RPMI7951 (cell line): ENCODE results near the gene LFNG. TPM values are rescaled to one million over a fixed set of nuclear protein-coding genes. Genes with fewer than 3 reads are reported as not detected.

Source experiments
- DNase-seq: peaks from one replicate; pipeline ENCODE4 v3.0.0-alpha.2; 2012; ENCODE audit warnings: low read depth
- total RNA-seq: library from RNA; depleted of rRNA; stranded (reverse); fragments of >200 nt; shearing (Covaris generic); gene quantifications from 2 replicates; pipeline ENCODE4 v1.2.3, GENCODE V29; 2014

LFNG gene
- total RNA-seq, 1 experiment from 2014 or later: 19.1 TPM

DNA sequence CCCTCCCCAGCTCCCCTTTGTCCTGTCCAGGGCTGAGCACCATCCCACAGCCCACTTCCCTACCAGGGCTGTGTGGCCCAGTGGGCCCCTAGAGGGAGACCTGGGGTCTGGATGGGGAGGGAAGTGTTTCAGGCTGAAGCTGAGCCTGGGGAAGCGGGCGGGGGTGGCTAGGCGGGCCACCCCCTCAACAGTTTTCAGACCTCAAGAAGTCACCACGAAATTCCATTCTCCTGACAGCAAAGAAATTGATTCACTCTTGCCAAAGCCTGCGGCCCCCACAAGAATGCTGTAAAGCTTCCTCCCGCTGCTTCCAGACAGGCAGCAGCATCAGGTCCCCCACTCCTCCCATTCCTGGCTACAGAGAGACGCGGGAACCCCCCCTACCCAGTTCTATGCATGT is 2.5 kb upstream of the LFNG start:
- DNase-seq: peak; percentile 95

DNA sequence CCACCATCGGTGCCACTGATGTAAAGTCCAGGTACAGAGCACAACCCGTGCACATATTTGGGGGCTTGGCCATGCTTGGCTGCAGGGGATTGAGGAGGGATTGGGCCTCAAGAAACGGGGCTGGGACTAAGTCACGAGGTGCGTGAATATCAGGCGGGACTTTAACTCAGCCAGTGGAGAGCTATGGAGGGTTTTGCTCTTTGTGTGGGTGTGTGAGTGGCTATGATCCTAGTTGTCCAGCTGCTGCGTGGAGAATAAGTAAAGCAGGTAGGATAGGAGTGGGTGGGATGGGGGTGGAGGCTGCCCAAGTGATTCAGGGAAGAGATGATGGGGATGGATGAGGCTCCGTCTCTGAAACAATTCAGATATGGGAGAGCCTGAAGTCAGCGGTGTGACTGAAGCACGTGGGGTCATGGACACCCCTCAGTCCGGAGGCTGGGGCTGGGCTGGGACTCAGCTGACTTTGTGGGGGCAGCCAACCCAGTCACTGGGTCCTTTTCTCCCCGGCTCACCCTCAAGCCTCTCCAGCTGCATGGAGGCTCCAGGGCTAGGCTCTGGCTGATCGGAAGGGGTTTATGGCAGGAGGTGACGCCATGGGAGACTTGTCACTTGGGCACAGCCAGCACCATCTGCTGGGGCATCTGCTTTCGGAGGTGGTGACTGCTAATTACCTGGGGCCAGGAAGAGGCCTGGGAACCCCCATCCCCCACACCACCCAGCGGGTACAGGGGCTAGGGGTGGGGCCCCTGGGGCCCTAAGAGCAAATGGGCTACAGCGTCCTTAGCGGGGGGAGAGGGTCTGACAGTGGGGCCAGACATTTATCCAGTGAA is 1.7 kb upstream of the LFNG start:
- no peak for DNase-seq

DNA sequence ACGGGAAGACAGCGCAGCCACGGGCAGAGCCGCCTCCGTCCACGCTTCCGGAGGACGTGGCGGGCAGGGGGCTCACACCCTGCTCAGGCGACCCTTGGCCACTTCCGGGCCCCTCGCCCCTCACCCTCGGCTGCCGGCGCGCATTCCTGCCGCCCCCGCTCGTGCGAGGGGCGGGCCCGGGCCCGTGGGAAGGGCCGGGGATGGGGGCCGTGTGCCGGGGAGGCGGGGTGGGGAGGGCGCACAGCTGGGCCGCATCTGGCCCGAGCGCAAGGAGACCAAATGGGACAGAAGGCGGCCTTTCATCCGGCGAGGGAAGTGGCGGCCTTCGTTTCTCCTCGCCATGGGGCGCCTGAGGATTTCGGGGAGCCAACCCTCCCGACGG is 846 bp upstream of the LFNG start:
- peak; percentile 49 for DNase-seq

DNA sequence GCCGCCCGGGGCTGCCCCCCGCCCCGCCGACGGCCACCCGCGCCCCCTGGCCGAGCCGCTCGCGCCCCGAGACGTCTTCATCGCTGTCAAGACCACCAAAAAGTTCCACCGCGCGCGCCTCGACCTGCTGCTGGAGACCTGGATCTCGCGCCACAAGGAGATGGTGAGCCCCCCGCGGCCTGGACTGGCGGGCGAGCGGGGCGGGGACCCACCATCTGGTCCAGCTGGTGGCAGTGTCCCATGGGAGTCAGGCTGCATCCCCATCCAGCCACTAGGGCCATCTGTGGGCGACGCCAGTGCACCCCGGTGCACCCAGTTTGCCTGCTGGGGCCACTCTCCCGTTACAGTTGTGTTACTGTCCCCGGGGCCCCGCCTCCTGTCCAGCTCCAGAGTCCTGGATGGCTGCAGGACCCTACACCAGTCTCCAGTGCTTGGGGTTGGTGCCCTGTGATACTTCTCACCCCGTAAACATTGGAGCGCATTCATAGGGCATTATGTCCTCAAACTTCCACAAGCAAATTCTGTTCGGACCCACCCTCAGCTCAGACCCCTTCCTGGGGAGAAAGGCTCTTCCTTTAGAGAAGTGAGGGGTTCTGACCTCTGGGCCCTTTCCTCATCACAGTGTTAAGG is 672 bp downstream of the LFNG start:
- peak; percentile 62 for DNase-seq

DNA sequence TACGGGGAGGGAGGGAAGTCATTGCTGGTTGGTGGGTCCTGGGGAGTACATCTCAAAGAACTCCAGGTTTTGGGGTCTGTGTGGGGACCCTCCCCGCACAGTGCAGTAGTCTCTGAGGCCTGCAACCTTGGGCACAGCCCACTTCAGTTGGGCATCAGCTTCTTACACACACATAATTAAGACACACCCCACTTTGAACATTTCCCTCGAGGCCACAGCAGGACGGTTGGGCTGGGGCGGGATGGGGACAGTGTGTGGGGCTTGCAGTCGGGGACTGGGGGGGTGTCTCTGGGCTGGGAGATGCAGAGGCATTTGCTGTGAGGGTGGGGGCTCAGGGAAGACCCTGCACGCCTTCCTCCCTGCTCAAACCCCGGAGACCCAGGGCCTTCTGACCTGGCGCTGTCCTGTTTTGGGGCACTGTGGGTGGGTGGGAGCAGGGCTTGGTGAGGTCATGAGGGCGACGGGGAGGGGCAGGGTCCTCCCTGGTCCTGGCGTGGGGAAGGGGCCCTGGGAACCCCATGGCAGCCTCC is 1.3 kb downstream of the LFNG start:
- peak; percentile 68 for DNase-seq

DNA sequence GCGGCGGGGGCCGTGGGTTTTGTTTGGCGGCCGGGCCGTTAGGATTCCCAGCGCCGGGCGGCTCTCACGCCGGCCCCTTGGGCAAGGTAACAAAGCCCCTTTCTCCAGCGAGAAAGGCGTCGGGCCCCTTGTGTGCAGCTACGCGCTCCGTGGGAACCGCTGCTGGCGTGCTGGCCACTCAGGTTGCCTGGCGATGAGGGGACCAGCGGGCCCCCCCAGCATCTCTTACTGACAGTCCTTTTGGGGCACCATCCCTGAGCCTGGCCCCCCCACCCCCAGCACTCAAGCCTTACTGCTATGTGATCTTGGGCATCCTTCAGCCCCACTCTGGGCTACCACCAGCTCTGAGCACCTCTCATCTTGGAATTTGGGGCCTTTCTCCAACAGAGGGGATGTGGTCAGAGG is 1.8 kb downstream of the LFNG start:
- DNase-seq: no peak

DNA sequence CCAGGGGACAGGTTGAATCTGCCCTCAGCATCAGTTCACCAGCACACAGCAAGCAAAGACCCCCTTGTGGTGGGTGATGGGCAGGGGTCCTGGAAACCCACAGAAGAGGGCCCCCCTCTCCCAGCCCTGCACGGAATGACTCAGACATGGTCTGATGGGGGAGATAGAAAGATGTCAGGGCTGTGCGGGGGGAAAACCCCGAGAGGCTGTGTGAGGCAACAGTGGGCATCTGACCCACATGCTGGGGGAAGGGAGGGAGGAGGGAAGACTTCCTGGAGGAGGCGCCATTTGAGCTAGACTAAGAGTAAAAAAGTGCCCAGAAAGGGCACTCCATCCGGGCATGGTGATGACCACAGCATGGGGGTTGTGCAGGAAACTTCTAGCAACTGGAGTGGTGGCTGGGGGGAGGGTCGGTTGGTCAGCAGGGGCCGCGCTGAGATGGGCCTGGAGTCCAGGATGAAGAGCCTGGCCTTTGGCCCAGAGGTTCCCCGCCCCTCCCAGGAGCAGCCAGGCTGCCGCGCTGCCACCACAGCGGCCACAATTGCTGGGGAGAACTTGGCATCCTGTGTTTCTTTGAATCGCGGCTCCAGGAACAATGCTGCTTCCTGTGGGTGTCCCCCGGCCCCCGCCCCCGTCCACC is 2.5 kb downstream of the LFNG start:
- peak; percentile 87 for DNase-seq

DNA sequence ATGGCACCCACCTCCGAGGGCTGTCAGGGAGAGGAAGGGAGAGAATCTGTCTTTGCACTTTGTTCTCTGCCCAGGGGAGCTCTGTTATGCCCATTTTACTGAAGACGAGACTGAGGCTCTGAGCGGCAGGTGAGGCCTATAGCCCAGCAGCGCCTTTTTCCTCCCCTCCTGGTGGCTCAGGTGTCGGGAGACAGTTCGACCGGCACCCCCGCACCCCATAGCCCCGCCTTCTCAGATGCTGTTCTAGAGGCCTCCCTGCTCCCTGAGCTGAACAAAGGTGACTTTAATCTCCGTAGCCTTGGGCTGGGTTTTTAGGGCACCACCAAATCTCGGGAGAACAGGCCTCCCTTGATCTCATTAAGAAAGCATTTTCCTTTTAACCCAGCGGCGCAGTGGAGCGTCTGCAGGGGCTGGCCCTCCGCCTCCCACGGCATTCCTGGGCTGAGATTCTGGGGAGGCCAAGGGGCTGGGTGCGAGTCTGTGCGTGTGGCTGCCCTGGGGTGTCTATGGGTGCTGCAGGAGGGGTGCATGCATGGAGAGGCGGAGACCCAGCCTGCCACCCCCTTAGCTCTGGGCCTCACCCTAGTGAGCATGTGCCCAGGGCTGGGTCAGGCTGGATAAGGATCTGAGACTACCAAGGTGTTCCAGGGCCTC is 3.3 kb downstream of the LFNG start:
- DNase-seq: peak; percentile 80

DNA sequence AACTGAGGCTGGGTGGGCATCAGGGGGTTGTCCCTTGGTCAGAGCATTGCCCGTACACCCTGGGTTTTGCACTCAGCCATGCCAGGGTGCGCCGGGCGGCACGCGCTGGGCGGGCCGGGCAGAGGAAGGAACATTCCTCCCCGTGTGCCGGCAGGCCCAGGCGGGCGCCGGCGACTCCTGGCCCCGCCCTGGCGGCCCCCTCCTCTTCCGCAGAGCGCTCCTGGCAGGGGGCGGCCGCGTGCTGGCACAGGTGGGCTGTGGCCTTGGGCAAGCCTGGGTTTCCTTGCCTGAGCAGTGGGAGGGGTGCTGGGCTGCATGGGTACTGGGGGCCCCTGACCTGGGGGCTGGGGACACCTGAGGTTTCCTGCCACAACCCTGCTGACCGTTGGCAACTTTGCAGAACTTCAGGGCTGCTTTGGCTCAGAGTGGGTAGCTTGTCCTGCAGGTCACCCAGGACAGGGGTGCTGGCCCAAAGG is 3.9 kb downstream of the LFNG start:
- DNase-seq: no peak

DNA sequence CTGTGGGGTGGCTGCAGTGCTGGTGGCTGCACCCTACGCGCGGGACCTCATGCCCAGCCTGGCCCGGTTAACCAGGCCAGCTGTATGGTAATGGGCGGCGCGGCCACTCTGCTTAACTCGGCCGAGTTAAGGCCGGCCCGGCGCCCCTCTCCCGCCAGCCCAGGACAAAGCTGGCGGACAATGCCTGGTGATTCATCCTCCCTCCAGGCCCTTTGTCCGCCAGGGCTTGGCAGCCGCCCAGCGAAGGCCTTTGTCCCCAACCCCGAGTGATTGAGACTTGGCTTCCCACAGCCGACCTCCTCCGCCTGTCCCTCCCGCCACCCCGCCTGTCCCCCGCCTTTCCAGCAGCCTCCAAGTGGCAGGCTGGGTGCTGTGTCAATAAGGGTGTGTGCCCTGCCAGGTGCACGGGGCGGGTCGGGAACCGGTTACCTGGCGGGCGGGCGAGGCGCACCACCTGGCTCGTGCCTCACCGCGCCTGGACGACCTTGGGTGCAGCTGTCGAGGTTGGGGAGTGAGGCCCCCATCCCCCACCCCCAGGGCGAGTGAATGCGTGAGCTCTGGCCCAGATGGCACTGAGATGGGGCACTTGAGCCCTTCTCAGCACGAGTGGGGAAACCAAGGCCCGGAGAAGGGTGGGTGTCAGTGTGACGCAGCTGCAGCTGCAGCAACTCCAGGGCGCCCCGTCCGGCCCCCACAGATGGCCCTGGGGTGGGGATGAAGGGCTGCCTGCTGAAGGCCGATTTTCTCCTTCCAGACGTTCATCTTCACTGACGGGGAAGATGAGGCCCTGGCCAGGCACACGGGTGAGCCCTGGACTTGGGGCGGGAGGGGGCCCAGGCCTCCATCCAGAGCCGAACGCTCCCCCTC is 4.6 kb downstream of the LFNG start:
- peak; percentile 91 for DNase-seq

DNA sequence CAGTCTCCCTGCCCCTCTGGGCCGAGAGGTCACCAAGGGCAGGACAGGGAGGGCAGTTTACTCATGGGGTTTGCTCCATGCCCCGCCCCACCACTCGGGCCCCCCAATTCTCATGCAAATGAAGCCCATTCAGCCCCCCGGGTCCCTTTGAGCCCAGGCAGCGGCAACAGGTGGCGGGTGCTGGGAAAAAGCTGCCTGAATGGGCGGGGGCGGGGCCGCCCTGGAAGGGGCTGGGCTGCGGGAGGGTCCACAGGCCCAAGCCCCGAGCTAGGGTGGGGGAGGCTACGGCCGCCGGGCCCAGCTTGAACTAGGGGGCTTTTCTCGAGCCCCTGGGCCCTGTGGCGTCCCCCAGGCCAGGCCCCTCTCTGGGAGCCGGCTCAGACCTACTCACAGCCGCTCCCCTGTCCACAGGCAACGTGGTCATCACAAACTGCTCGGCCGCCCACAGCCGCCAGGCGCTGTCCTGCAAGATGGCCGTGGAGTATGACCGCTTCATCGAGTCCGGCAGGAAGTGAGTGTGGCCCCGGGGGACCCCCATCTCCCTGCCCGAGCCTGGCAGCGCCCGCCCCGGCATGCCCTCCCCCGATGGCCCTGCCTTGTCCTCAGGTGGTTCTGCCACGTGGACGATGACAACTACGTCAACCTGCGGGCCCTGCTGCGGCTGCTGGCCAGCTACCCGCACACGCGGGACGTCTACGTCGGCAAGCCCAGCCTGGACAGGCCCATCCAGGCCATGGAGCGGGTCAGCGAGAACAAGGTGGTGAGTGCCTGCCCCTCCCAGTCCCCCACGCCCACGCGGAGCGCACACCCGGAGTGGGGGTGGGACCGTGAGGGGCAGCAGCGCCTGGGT is 5.5 kb downstream of the LFNG start:
- DNase-seq: no peak

DNA sequence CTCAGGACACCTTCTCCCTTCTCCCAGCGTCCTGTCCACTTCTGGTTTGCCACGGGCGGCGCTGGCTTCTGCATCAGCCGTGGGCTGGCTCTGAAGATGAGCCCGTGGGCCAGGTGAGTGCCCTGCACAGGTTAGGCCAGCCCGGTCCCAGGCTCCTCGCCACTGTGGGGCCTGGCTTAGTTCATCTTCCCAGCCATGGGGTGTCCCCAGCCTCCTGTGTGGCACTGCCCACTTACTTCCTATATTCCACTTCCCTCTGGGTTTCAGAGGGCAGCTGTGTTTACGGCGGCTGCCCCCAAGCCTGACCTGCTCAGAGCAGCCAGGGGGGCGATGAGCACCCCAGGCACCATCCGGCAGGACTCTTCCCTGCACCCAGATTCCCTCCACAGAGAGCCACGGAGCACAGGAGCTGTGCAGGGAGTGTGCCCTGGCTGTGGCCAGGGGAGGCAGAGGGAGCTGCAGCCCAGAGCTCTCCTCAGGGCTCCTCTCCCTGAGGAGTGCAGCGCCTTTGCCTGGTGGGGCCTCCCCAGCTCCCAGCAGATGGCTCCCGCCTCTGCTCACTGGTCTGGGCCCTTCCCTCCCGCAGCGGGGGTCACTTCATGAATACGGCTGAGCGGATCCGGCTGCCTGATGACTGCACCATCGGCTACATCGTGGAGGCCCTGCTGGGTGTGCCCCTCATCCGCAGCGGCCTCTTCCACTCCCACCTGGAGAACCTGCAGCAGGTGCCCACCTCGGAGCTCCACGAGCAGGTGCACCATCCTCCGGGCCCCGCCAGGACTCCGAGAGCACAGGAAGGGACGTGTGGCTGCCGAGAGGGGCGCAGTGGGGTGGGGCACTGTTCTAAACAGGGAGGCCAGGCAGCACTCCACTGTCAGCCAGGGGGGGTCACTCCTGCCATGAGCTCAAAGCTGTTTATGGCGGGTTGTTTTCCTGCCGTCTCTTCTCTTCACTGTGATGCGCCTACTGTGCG is 6.4 kb downstream of the LFNG start:
- no peak for DNase-seq

DNA sequence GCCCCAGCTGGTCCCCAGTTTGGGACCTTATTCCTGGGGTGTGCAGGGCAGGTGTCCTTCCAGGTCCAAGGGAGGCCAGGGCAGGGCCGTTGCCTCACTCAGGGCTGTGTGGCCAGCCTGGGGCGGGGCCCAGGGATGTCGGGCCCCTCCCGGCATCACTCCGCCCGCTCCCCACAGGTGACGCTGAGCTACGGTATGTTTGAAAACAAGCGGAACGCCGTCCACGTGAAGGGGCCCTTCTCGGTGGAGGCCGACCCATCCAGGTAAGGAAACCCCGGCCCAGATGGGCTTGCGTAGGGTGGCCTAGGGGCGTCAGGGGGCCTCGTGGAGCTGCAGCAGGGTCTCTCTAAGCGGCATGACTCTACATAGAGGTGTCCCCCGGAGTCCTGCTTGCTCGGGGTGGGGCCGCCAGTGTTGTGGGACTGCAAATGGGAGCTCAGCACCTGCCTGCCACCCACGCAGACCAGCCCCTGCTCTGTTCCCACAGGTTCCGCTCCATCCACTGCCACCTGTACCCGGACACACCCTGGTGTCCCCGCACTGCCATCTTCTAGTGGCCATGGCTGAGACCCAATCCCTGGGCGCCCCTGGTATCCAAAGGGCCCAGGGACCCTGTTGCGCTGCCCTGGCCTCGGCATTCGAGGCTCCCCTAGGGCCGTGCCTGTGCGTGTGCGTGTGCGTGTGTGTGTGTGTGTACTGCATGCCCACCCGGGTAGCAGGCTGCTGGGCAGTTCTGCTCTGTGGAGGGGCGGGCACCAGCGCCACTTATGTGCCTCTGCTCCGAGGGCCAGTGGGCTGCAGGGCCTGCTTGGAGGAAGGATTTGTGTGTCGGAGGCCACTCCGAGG is 7.3 kb downstream of the LFNG start:
- no peak for DNase-seq

DNA sequence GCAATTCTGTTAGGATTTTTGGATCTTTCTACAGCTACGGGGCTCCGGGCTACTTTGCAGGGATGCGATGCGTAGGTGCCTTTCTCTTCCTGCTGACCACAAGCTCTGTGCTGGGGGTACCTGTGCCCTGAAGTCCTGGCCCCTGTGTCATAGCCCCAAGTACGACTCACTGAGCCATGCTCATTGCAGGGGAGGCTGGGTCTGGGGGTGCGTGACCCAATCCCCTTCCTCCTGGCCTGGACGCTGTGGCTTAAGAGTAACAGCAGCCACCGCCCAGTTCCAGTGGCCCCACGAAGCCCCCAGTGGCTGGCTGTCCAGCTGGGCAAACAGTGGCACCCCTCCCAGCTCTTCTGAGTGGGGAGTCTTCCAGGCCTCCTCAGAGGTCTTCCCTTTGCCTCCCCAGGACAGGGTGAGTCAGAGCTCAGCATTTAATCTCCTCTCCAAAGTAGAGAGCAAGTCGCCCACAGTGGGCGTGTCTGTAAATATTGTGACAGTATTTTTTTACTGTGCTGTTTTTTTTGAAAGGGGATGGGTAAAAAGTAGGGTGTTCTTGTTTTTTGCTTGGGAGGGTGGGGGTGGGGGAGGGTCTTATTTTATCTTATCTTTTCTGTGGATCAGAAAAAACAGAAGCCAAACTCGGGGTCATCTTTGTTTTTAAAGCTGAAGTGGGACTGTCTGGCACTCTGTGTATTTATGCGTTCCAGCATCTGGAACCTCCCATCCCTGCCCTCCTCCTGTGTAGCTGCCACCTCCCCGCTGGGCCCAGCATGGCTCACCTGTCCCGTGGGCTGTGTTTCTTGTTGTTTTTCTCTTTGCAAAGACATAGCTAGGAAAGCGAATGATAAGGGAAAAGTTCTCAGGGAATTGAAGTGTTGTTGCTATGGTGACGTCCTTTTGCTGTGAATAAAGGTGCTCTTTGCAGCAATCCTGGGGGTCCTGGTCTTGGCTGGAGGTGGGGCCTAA is 8.2 kb downstream of the LFNG start:
- DNase-seq: peak; percentile 94

DNA sequence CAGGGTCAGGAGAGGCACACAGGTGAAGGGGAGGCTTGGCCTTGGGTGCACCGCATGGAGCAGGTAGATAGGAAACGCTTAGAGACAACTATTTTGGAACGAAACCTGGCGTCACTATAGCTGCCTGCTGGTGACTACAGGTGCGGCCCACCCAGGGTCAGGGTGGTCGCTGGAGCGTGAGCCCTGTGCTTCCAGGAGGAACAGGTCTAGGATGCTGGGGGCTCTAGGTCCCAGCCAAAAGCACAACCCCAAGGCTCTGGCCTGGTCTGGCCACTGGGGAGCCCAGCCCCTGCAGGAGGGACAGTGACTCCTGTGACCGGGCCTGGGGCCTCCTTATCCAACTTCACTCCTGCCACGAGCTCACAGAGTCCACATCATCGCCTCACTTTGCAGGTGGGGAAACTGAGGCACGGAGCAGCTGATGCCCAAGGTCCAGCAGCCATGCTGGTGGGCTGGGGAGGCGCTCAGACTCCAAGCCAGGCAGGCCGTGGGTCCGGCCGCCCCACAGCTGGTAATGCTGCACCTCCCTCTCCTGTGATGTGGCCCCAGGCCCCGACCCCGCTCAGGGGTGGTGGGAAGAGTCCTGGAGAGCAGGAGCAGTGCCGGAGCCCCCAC is 9.0 kb downstream of the LFNG start:
- no peak for DNase-seq
